HG02885 (cell line): ENCODE results near the gene YY1.

Source experiments
- ATAC-seq: cut with Tn5 transposase; IDR thresholded peaks from one replicate; pipeline ENCODE4 v1.9.1; 2021; ENCODE audit warnings: mild to moderate bottlenecking; ENCODE audit not compliant: unreplicated experiment, poor library complexity

The YY1 gene

DNA sequence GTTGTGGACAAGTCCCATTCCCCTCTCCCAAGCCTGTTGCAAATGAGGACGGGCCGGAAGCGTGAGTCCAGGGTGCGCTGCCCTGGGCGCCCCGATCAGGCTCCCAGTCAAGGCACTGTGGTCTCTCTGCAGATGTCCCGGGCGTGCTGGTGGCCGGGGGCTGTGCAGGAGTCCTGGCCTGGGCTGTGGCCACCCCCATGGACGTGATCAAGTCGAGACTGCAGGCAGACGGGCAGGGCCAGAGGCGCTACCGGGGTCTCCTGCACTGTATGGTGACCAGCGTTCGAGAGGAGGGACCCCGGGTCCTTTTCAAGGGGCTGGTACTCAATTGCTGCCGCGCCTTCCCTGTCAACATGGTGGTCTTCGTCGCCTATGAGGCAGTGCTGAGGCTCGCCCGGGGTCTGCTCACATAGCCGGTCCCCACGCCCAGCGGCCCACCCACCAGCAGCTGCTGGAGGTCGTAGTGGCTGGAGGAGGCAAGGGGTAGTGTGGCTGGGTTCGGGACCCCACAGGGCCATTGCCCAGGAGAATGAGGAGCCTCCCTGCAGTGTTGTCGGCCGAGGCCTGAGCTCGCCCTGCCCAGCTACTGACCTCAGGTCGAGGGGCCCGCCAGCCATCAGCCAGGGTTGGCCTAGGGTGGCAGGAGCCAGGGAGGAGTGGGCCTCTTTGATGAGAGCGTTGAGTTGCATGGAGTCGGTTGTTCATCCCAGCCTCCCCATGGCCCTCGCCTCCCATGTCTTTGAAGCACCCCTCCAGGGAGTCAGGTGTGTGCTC is 90.5 kb downstream of the YY1 start:
- ATAC-seq, result no peak

DNA sequence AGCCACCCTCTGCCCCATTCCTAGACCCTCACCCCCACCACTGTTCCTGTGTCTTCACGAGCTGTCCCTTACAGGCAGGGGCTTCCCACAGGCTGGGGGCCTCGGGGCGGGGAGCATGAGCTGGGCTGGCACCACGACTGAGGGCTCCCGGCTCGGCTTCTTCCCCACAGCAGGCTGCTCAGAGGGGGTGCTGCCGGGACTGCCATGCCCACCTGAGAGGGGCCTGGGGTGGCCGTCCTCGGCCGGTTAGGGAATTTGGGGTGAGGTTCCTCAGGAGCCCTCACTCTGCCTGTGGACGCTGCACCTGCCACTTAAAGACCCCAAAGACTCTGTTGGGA is 91.0 kb downstream of the YY1 start:
- ATAC-seq, result no peak

DNA sequence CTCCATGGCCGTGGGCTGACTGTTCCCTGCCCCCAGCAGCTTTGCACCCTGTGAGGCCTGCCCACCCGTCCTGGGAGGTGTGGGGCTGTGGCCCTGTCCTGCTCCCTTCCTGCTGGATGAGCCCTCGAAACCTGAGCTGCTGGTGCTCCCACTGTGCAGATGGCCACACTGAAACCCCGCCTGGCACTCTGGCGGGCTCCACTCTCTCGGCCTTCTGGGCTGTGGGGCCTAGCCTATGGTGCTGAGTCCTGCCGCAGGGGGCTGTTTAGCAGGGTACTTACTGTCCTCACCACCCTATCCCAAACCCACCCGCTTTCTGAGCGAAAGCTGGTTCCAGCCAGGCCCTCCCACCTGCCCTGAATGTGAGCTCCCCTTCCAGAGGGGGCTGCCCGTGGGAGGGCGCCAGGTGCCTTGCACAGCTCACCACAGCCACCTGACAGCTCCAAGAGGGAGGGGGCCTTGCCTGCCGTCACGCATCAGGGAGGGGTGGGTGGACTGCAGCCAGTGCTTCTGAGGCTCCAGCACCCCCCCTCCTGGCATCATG is 91.5 kb downstream of the YY1 start:
- ATAC-seq, result no peak

DNA sequence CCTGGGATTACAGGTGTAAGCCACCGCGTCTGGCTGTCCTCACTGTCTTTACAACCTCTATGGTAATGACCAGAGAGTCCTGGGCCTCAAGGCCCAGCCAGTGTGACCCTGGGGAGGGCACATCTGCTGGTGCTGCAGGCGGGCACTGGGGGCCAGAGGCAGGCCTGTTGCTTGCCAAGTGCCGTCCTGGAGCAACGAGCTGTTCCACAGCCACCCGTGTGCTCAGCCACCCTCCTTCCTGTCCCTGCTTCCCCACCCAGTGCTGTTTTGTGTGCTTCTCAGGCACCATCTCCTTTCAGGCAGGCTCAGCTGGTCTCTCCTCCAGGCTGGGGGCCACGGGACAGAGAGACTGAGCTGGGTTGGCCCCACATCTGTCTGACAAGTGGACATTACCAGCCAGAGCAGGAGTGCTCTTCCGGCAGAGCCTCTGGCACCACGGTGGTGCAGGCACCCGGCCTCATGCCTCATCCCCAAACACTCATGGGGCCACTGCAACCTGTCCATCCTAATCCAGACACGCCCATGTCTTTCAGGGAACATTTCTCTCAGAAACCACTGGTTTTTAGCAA is 93.2 kb downstream of the YY1 start:
- no peak for ATAC-seq
